Stimulated activated CD4-positive, alpha-beta T cell treated with anti-CD3 and anti-CD28 coated beads, Interleukin-2, amount 100 ng/mL, for 48 hours (primary cell): ENCODE data around the gene PYGM.

Experiments used
- DNase-seq, 2 donors: peaks; one replicate each; pipeline ENCODE4 v3.0.0-alpha.2; 2020

Gene PYGM

GRCh38 chr11:64759722-64760719 is at the start of gene PYGM:
TSS of gene PYGM (minus strand) at chr11:64759974. CDS start at chr11:64759898, 76 bp downstream.
- no peak for DNase-seq

DNA sequence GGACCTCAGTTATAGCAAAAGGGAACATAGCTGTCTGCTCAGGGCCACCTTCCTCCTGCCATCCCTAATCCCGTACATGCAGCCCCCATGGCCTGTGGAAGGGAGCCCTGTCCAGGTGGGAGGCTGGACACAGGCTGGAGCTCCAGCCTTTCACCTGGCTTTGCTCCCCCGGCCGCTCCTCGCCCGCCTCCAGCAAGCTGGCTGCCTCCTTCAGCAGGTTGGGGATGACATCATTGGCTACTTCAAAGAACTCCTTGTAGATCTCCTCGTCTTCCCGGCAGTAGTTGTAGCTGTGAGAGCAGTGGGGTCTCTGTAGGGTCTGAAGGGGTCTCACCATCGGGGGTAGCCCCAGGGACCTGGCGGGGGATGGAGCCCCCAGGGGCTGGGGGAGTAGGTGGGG is 45.7 kb upstream of the PYGM start:
- no peak for DNase-seq

DNA sequence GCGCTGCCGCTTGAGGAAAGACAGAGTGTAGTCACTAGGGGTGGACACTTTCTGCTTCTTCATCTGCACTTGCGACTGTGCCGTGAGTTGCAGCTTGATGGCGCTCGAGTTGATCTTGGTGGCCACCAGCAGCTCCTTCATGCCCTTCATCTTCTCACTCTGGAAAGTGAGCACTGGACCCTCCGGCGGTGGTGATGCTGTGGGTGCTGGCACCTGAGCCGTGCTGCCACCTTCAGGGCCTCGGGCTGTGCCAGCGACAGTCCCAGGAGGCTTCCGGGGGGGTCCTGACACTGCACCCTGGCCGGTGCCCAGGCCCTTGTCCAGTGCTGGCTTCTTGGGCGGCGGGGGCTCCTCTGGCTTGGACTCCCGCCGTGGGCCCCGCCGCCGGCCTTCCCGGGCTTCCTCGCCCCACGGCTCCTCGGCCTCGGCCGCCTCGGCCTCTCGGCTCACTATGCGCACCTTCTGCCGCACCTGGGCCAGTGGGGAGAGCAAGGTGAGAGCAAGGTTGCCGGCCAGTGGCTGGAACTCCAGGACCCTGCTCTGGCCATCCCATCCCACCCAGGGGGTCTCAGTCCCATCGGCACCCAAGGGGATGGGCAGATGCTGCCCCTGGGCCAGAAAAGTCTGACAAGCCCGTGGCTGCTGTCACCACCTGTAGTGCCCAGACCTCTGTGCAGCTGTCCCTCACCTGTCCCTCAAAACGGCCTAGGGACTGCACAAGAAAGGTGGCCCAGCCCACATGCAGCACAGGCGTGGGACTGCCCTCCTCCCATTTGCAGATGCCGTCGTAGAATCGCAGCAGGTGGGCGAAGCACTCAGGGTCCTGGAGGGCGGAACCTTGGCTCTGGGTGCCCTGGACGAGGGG is 44.8 kb upstream of the PYGM start:
- no peak for DNase-seq

DNA sequence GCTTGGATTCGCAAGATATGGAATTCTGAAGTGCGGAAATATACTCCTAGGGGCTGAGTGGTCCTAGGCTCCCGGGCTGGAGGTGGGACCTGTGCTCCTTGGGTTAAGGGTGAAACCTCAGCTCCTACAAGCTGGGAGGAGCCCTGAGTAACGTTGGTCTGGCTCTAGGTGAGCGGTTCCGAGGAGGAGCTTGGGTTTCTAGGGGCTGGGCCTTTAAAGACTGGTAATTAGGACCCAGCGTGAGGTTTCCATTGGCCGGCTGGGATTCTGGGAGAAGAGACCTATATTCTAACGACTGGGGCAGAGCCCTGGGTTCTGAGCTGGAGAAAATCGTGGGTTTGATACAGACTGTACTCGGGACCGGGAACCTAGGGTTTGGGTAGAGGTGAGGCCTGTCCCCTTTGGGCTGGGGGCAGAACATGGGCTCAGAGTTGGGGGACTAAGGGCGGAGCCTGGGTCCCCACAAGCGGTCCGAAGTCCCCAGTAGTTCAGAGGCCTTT is 44.1 kb upstream of the PYGM start:
- DNase-seq = no peak

GRCh38 chr11:64803158-64803845 is 43.5 kb upstream of the PYGM start, which contains the start of gene MAP4K2:
TSS of gene MAP4K2 (minus strand) at chr11:64803214. CDS start at chr11:64803149, 65 bp downstream.
- DNase-seq = peak; percentile 79 to 87

GRCh38 chr11:64802370-64803157 is 42.8 kb upstream of the PYGM start:
- DNase-seq = peak in 1 of 2 donors; percentile 25

- no peak for DNase-seq
These were observed 42.0 kb upstream of the PYGM start for GRCh38 chr11:64801561-64802369.

DNA sequence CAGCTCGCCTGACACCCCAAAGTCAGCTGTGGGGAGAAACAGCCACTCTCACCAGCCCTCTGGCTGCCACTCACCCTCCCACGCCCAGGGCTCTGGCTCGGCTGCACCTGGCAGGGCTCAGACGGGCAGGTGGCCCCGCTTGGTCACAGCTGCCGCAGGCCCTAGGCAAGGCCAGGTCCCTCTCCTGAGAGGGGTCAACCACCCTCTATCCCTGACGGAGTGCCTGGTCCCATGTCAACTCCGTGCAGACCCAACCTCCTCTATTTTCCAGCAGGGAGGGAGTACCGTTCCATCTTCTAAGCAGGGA is 41.3 kb upstream of the PYGM start:
- no peak for DNase-seq

DNA sequence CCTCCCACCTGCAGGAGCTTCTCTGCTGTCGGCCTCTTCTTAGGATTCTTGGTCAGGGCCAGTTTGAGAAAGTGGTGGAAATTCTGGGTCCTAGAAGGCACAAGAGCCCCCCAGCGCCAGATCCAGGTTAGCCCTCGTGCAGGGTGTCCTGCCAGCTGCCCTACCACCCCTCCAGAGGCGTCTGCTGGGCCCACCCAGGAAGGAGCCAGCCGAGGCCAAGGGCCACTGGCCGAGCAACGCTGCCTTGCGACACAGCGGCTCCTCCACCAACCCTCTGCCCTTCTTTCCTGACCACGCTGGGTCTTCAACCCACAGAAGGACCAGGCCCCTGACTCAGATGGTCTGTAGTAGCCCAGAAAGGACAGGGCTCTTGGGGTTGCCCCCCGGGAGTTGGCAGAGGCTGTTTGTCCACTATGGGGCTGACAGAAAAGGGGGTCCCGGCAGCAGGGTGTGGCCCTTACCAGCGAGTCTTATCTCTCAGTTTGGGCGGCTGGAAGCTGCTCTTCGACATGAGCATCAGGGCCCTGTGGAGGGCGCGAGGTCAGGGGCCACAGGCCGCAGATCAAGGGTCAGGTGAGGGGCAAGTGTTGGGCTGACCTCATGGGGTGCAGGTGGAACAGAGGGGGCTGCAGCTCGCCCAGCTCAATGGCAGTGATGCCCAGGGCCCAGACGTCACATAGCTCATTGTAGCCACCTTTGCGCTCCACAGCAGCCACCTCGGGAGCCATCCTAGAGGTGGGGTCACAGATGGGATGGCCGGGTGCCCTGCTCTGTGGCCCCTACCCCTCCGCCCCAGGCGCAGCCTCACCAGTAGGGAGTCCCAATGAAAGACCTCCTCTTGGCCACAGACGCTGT is 40.8 kb upstream of the PYGM start:
- DNase-seq = no peak

- no peak for DNase-seq
These were observed 40.0 kb upstream of the PYGM start for GRCh38 chr11:64799623-64800302.

DNA sequence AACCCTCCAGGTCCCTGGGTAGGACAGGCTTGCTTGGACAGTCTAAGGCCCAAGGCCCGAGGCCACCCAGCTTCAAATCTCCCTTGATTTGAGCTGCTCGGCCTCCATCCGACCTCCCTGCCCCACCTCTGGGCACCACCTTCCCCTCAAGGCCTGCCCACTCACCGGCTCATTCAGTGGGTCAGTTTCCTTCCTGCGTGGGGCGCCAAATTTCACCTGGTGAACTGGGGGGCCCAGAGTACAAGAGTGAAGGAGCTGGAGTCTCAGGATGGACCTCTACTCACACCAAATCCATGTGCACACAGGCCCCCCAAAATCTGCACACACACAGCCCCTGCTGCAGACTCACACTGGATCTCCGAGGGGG is 39.5 kb upstream of the PYGM start:
- DNase-seq = no peak

- DNase-seq = no peak
These were observed 37.2 kb upstream of the PYGM start for GRCh38 chr11:64796757-64797541.

DNA sequence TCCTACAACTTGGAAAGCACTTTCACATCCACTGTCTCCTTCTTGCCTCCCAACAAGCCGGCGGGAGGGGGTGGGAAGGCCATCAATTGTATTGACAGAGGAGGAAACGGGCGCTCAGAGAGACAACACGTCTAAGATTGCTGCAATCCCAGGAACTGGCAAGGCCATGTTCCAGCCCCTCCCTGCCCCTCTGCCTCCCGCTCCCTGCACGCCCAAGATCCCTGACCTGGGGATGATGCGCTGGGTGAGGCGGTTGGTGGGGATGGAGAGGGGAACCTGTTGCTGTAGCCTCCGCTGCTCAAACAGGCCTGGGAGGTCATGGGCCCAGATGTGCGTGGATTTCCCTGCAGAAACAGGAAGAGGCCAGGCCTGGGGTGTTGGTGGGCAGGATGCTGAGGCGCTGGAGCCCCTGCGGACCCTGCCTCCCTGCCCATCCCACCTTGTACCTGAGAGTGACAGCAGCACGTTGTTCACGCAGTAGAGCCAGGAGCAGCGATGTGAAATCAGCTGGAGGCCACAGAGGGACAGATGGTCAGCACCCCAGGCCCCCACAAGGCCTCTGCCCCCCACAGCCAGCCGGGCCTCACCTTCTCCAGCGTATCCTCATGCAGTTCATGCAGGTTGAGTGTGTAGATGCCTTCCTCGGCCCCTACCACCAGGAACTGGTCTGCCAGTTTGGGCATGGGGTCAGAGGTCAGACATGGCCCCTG is 36.4 kb upstream of the PYGM start:
- no peak for DNase-seq

DNA sequence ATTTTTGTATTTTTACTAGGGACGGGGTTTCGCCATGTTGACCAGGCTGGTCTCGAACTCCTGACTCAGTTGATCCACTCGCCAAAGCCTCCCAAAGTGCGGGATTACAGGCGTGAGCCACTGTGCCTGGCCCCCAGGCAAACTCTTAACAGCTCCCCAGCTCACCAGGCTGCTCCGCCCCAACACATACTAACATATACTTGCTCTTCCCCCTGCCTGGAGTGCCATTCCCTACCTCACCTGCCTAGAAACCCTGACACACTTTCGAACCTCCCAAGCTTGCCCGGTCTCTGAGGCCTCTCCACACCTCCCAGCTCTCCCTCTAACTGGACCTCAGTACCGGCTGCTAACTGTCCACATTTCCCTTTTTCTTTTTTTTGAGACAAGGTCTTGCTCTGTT is 34.8 kb upstream of the PYGM start:
- no peak for DNase-seq

GRCh38 chr11:64793271-64794160 is 33.7 kb upstream of the PYGM start:
- DNase-seq = no peak

- no peak for DNase-seq
These were observed 32.7 kb upstream of the PYGM start for GRCh38 chr11:64792482-64792881.

DNA sequence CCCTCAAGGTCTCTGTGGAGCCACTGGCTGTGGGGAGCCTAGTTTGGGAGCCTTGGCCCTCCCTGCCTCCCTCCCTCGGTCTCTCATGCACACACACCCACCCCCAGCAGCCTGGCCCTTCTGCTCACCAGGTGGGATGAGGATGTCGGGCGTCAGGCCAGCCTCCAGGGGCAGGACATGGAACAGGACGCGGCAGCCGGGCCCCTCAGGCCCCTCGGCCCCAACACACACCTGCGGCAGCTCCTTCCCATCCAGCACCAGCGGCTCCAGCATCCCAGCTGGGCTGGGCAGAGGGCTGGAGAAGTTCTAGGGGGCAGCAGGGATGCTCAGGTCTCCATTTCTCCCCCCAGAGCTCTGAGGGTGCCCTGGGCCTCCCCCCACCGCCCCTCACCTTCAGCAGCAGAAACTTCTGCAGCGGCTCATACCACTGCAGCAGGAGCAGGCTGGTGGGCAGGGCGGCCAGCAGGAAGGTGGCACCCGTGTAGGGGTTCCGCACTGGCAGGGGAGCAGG is 32.1 kb upstream of the PYGM start:
- DNase-seq = no peak
